NCI-H69 (cell line): ENCODE results near the gene TNFRSF21.
"Not testable (repeated sequence)": the region's sequence is repeated elsewhere in the genome, so short reads cannot be mapped to it uniquely, and the experiment has no call there.

ENCODE experiments used
- DNase-seq: peaks from one replicate; lab custom pipeline; 2025; lab: John Stamatoyannopoulos, UW

TNFRSF21 gene

GRCh38 chr6:47288267-47289090 lies 21.2 kb downstream of the TNFRSF21 start:
- DNase-seq = peak; percentile 87

- DNase-seq = no peak
Observed at GRCh38 chr6:47286301-47286700, 23.4 kb downstream of the TNFRSF21 start.

- no peak for DNase-seq
Observed at GRCh38 chr6:47283993-47284392, 25.7 kb downstream of the TNFRSF21 start.

- peak; percentile 58 for DNase-seq
Observed at GRCh38 chr6:47278545-47278944, 31.2 kb downstream of the TNFRSF21 start.

GRCh38 chr6:47277702-47278101 lies 32.0 kb downstream of the TNFRSF21 start:
- no peak for DNase-seq

GRCh38 chr6:47276377-47276776 lies 33.3 kb downstream of the TNFRSF21 start:
- peak; percentile 75 for DNase-seq

GRCh38 chr6:47275640-47276039 lies 34.1 kb downstream of the TNFRSF21 start:
- no peak for DNase-seq

- DNase-seq = not testable (repeated sequence)
Observed at GRCh38 chr6:47275132-47275531, 34.6 kb downstream of the TNFRSF21 start.

- no peak for DNase-seq
Observed at GRCh38 chr6:47268572-47269187, 41.0 kb downstream of the TNFRSF21 start.

- no peak for DNase-seq
Observed at GRCh38 chr6:47267301-47267700, 42.4 kb downstream of the TNFRSF21 start.

- no peak for DNase-seq
Observed at GRCh38 chr6:47265971-47266370, 43.7 kb downstream of the TNFRSF21 start.

GRCh38 chr6:47264775-47265184 lies 44.9 kb downstream of the TNFRSF21 start:
- DNase-seq = peak; percentile 12

GRCh38 chr6:47263268-47263667 lies 46.4 kb downstream of the TNFRSF21 start:
- DNase-seq = no peak

- no peak for DNase-seq
Observed at GRCh38 chr6:47262231-47262630, 47.5 kb downstream of the TNFRSF21 start.

- no peak for DNase-seq
Observed at GRCh38 chr6:47261191-47261590, 48.5 kb downstream of the TNFRSF21 start.

GRCh38 chr6:47260021-47260420 lies 49.7 kb downstream of the TNFRSF21 start:
- no peak for DNase-seq

GRCh38 chr6:47258724-47259347 lies 50.9 kb downstream of the TNFRSF21 start:
- DNase-seq = peak; percentile 65

GRCh38 chr6:47256981-47257730 lies 52.5 kb downstream of the TNFRSF21 start:
- DNase-seq = no peak

- no peak for DNase-seq
Observed at GRCh38 chr6:47256361-47256760, 53.3 kb downstream of the TNFRSF21 start.

- DNase-seq = no peak
Observed at GRCh38 chr6:47254906-47255305, 54.8 kb downstream of the TNFRSF21 start.

- DNase-seq = no peak
Observed at GRCh38 chr6:47254051-47254450, 55.7 kb downstream of the TNFRSF21 start.

GRCh38 chr6:47253136-47253535 lies 56.6 kb downstream of the TNFRSF21 start:
- DNase-seq = no peak
